Suprapubic skin (tissue), 4 donors: ENCODE results near the gene KRTAP26-1. TPM values are rescaled to one million over a fixed set of nuclear protein-coding genes. Genes with fewer than 3 reads are reported as not detected.

ENCODE experiments used
- DNase-seq, 2 donors: peaks; one replicate each; pipeline ENCODE4 v3.0.0-alpha.2; 2019; ENCODE audit warnings: low spot score in 2 of 2
- H3K27ac ChIP-seq: fragments of 200-600 bp; sonication (generic); one replicate; pipeline ENCODE4 v1.5.1; 2019
- H3K27me3 ChIP-seq: fragments of 200-600 bp; sonication (generic); one replicate; pipeline ENCODE4 v1.5.1; 2019
- H3K36me3 ChIP-seq: fragments of 200-600 bp; sonication (generic); one replicate; pipeline ENCODE4 v1.5.1; 2019
- H3K4me1 ChIP-seq: fragments of 200-600 bp; sonication (generic); one replicate; pipeline ENCODE4 v1.5.1; 2019
- H3K4me3 ChIP-seq: fragments of 200-600 bp; sonication (generic); one replicate; pipeline ENCODE4 v1.5.1; 2019; ENCODE audit warnings: mild to moderate bottlenecking
- H3K9me3 ChIP-seq: fragments of 200-600 bp; sonication (generic); one replicate; pipeline ENCODE4 v1.5.1; 2019
- EP300 ChIP-seq: sonication (generic); formaldehyde crosslinking; IDR thresholded peaks from one replicate; pipeline ENCODE4 v1.6.1; 2017; ENCODE audit warnings: antibody characterized with exemption
- POLR2A ChIP-seq, 2 donors: fragments of 450-650 bp; IDR thresholded peaks; one replicate each; pipeline ENCODE4 v1.6.1; 2017; ENCODE audit warnings: antibody characterized with exemption in 2 of 2, mild to moderate bottlenecking in 2 of 2, moderate library complexity in 2 of 2
- POLR2AphosphoS5 ChIP-seq, 3 donors: sonication (generic); formaldehyde crosslinking; IDR thresholded peaks; one replicate each; pipeline ENCODE4 v1.6.1; 2017; ENCODE audit warnings: antibody characterized with exemption in 3 of 3
- WGBS: methylation state at CpG from one replicate; pipeline ENCODE4 v1.1.5; 2018; 5-methylcytosine and 5-hydroxymethylcytosine counted together
- total RNA-seq, 4 donors: library from RNA; depleted of rRNA; stranded (reverse); fragments of >200 nt; gene quantifications; one replicate each; pipeline ENCODE4 v1.1.0, GENCODE V29; 2016
- TF ChIP-seq, protein P1 (sequence below), 2 donors: fragments of 200-600 bp in 1 of 2; fragments of 450-650 bp in 1 of 2; sonication (generic) in 1 of 2; IDR thresholded peaks; one replicate each; pipeline ENCODE4 v1.5.1; 2016 to 2019; ENCODE audit warnings: antibody characterized with exemption in 2 of 2, mild to moderate bottlenecking in 1 of 2, moderate library complexity in 1 of 2

The KRTAP26-1 gene
- total RNA-seq, 4 donors from 2014 or later = 3.4 to 15.0 (median 3.9) TPM; not detected in 1

DNA sequence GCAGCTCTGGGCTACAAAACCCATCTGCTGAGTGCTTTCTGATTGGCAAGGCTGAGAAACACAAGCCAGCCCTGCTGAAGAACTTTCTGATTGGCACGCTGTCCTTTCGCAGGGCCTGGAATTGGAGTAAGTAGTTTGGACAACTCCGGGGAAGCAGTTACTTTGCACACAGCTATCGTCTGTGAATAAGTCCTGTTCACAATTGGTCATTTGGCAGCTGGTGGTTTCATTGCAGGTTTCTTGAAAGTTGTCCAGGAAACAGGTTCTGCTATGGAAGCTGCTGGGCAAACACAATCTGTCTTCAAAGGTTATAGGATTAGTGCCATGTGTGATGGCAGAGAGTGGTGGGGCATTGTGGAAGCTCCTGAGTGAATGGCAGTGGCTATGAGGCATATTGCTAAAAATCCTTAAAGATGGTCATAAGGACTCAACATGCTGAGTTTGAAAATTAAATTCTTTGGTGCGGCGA is 17.2 kb upstream of the KRTAP26-1 start, which contains the start of gene KRTAP27-1:
Gene KRTAP27-1, minus strand, starts transcription at position 419 of the 469 bp plus-strand sequence. Its CDS starts 26 bp downstream, at position 393.
- Histone ChIP-seq H3K36me3 (no peaks in the 10 kb centered on the region), H3K4me3 (no peak within 1 kb of the TSS), H3K27ac (no peak within 1 kb of the TSS), H3K9me3 (no peaks in the 10 kb centered on the region), H3K27me3 (no peaks in the 10 kb centered on the region), H3K4me1 (no peaks in the 10 kb centered on the region)
- no peak for DNase-seq
- WGBS = 93% methylated on average over 6 of the region's 6 CpGs
- TF ChIP-seq, protein P1, sequence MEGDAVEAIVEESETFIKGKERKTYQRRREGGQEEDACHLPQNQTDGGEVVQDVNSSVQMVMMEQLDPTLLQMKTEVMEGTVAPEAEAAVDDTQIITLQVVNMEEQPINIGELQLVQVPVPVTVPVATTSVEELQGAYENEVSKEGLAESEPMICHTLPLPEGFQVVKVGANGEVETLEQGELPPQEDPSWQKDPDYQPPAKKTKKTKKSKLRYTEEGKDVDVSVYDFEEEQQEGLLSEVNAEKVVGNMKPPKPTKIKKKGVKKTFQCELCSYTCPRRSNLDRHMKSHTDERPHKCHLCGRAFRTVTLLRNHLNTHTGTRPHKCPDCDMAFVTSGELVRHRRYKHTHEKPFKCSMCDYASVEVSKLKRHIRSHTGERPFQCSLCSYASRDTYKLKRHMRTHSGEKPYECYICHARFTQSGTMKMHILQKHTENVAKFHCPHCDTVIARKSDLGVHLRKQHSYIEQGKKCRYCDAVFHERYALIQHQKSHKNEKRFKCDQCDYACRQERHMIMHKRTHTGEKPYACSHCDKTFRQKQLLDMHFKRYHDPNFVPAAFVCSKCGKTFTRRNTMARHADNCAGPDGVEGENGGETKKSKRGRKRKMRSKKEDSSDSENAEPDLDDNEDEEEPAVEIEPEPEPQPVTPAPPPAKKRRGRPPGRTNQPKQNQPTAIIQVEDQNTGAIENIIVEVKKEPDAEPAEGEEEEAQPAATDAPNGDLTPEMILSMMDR (IDR thresholded peaks at IDR 0.05) = no peak
- TF ChIP-seq POLR2AphosphoS5 (IDR thresholded peaks at IDR 0.05) (no peak), EP300 (no peak), POLR2A (IDR thresholded peaks at IDR 0.05) (no peak)

DNA sequence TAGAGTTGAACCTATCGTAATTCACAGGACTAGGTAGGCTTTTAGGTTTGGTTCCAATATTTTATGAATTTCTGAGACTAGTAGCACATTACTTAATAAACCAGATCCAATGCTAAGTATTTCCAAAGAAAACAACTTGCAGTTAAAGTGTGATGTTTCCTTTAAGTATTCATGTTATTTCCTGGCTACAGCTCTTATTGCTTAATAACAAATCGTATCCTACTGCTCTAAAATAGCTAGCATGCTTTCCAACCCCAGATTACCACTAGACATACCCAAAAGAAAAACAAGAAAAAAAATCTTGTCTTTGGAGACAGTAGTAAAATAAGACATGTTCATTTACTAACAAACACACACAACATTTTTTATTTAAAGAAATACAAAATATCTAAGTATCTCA is 16.5 kb upstream of the KRTAP26-1 start:
- Histone ChIP-seq H3K27ac (no peak overlapping the region), H3K9me3 (no peaks in the 10 kb centered on the region), H3K4me1 (no peaks in the 10 kb centered on the region), H3K4me3 (no peak overlapping the region), H3K36me3 (no peaks in the 10 kb centered on the region), H3K27me3 (no peaks in the 10 kb centered on the region)
- no peak for TF ChIP-seq POLR2AphosphoS5 (IDR thresholded peaks at IDR 0.05)
- no peak for TF ChIP-seq EP300
- TF ChIP-seq, protein P1 (IDR thresholded peaks at IDR 0.05) = no peak
- TF ChIP-seq POLR2A (IDR thresholded peaks at IDR 0.05) = no peak
- WGBS = 42% methylated on average over 2 of the region's 2 CpGs
- DNase-seq = no peak

DNA sequence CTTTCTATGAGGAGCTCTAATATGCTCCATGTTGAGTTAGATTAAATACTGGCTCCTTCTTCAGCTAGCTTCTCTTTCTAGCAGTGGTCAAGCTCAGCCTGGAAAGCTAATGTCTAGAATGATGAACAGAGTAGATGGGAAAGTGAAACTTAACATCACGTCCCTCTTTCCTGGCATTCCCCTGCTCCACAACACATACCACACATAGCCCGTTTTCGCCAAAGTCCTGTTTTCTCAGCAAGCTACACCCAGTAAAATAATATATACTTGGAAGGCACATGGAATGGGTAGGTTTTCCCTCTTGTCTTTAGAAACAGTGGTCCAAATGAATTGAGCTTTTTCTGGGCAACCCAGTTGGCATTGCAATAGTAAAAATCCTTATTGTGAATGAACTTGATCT is 13.6 kb upstream of the KRTAP26-1 start:
- 79% methylated on average over 3 of the region's 3 CpGs for WGBS
- Histone ChIP-seq H3K4me1 (no peaks in the 10 kb centered on the region), H3K27me3 (no peaks in the 10 kb centered on the region), H3K4me3 (no peak overlapping the region), H3K27ac (no peak overlapping the region), H3K9me3 (no peaks in the 10 kb centered on the region), H3K36me3 (no peaks in the 10 kb centered on the region)
- TF ChIP-seq POLR2AphosphoS5 (IDR thresholded peaks at IDR 0.05) = no peak
- TF ChIP-seq, protein P1 (IDR thresholded peaks at IDR 0.05) = no peak
- TF ChIP-seq EP300 = no peak
- no peak for TF ChIP-seq POLR2A (IDR thresholded peaks at IDR 0.05)
- DNase-seq = no peak

DNA sequence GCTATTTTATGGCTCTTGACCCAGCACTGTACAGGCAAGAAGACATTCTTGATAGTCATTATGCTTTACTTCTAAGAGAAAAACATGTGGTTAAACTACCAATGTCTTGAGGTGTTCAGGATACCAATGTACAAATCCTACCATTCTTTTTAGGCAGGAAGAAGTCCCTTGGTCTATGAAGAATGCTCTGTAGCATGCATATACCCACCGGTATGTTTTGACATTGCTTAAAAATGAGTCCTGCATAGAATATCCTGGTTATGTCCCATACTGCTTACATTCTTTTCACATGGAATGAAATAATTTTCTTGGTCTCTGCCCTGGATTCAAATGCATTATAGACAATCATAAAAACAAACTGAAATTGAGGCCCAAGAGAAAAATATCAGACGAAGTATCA is 12.6 kb upstream of the KRTAP26-1 start:
- Histone ChIP-seq H3K9me3 (no peaks in the 10 kb centered on the region), H3K27me3 (no peaks in the 10 kb centered on the region), H3K27ac (no peak overlapping the region), H3K36me3 (no peaks in the 10 kb centered on the region), H3K4me3 (no peak overlapping the region), H3K4me1 (no peaks in the 10 kb centered on the region)
- 89% methylated on average over 2 of the region's 2 CpGs for WGBS
- DNase-seq = no peak
- TF ChIP-seq EP300 = no peak
- TF ChIP-seq POLR2A (IDR thresholded peaks at IDR 0.05) = no peak
- TF ChIP-seq POLR2AphosphoS5 (IDR thresholded peaks at IDR 0.05) = no peak
- TF ChIP-seq, protein P1 (IDR thresholded peaks at IDR 0.05) = no peak

DNA sequence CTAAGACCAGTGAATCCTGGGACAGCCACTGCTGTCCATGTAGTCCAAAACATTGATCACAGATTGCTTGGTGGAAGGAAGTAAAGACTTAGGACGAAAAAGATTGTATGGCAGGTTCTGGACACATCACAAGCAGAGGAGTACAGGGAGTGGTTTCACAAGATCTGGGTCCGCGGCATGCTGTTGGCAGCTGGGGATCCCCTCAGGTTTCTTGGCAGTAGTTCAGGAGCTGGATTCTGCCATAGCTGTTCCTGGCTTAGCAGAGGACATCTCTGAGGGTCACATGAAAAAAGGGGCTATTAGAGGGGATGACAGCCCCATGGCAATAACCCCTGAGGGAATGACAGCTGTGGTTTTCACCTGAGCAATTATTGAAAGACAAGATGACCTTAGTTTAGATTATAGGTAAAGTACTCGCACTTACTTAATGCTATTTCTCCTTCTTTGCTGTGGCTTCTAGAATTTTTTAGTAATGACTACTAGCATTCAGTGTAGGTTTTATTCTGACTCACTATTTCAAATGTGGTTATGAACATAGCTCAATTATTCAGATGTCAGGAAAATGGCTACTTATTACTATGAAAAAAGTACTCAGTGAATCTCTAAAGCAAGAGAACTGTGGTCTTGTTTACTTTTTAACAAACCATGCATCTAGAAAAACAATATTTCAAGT is 9.2 kb upstream of the KRTAP26-1 start:
- Histone ChIP-seq H3K4me3 (no peak overlapping the region), H3K9me3 (no peaks in the 10 kb centered on the region), H3K36me3 (no peaks in the 10 kb centered on the region), H3K4me1 (no peaks in the 10 kb centered on the region), H3K27ac (no peak overlapping the region), H3K27me3 (no peaks in the 10 kb centered on the region)
- 46% methylated on average over 4 of the region's 4 CpGs for WGBS
- DNase-seq = no peak
- TF ChIP-seq POLR2AphosphoS5 (IDR thresholded peaks at IDR 0.05) (no peak), POLR2A (IDR thresholded peaks at IDR 0.05) (no peak), EP300 (no peak)
- TF ChIP-seq, protein P1 (IDR thresholded peaks at IDR 0.05) = no peak
